IPS-11a (cell line): ENCODE results near the gene TMEM266.

Experiments used
- H3K4me3 ChIP-seq: one replicate; pipeline ENCODE4 v1.5.1; 2013; ENCODE audit warnings: low read depth, low read length, control low read depth

Gene TMEM266

GRCh38 chr15:76123031-76123430, 63.2 kb downstream of the TMEM266 start:
- no peak overlapping the region for H3K4me3 ChIP-seq

GRCh38 chr15:76127169-76127568, 67.4 kb downstream of the TMEM266 start:
- H3K4me3 ChIP-seq: no peak overlapping the region

- H3K4me3 ChIP-seq: no peak overlapping the region
Measured at GRCh38 chr15:76127880-76128279, 68.1 kb downstream of the TMEM266 start.

- H3K4me3 ChIP-seq: no peak overlapping the region
Measured at GRCh38 chr15:76134537-76134936, 74.8 kb downstream of the TMEM266 start.

GRCh38 chr15:76135516-76135915, 75.7 kb downstream of the TMEM266 start:
- H3K4me3 ChIP-seq: no peak overlapping the region

GRCh38 chr15:76138436-76138835, 78.7 kb downstream of the TMEM266 start:
- no peak overlapping the region for H3K4me3 ChIP-seq

GRCh38 chr15:76139368-76140073, 79.7 kb downstream of the TMEM266 start:
- H3K4me3 ChIP-seq: no peak overlapping the region

GRCh38 chr15:76140074-76140464, 80.3 kb downstream of the TMEM266 start:
- H3K4me3 ChIP-seq: no peak overlapping the region

- H3K4me3 ChIP-seq: no peak overlapping the region
Measured at GRCh38 chr15:76146812-76147211, 87.0 kb downstream of the TMEM266 start.

- H3K4me3 ChIP-seq: no peak overlapping the region
Measured at GRCh38 chr15:76147906-76148570, 88.3 kb downstream of the TMEM266 start.

- H3K4me3 ChIP-seq: no peak overlapping the region
Measured at GRCh38 chr15:76149291-76149915, 89.6 kb downstream of the TMEM266 start.

GRCh38 chr15:76150513-76150912, 90.7 kb downstream of the TMEM266 start:
- no peak overlapping the region for H3K4me3 ChIP-seq

GRCh38 chr15:76150971-76151598, 91.3 kb downstream of the TMEM266 start:
- H3K4me3 ChIP-seq: no peak overlapping the region

GRCh38 chr15:76151599-76151974, 91.8 kb downstream of the TMEM266 start:
- H3K4me3 ChIP-seq: no peak overlapping the region

GRCh38 chr15:76152197-76152596, 92.4 kb downstream of the TMEM266 start:
- H3K4me3 ChIP-seq: no peak overlapping the region

- H3K4me3 ChIP-seq: no peak overlapping the region
Measured at GRCh38 chr15:76153241-76154197, 93.7 kb downstream of the TMEM266 start.

- H3K4me3 ChIP-seq: no peak overlapping the region
Measured at GRCh38 chr15:76155731-76156130, 95.9 kb downstream of the TMEM266 start.

GRCh38 chr15:76158226-76158625, 98.4 kb downstream of the TMEM266 start:
- H3K4me3 ChIP-seq: no peak overlapping the region

- no peak overlapping the region for H3K4me3 ChIP-seq
Measured at GRCh38 chr15:76158815-76159214, 99.0 kb downstream of the TMEM266 start.

GRCh38 chr15:76159282-76159681, 99.5 kb downstream of the TMEM266 start:
- H3K4me3 ChIP-seq: no peak overlapping the region
